ENCODE data around the gene LCE1A.

Gene LCE1A, protein sequence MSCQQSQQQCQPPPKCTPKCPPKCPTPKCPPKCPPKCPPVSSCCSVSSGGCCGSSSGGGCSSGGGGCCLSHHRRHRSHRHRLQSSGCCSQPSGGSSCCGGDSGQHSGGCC

DNA sequence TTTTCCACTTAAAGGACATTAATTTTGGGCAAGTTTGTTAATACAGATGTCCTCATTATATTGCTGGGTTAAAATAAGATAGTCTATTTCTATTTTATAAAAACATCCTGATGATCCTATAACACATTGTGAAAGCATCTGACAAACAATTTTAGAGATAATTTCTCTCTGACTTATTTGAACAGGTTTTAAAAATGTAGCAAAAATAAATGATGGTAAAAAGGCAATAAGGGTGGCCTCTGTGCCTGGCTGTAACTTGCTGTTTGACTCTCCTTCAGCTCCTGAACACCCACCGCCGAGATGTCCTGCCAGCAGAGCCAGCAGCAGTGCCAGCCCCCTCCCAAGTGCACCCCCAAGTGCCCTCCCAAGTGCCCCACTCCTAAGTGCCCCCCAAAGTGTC is at the start of gene LCE1A:
Gene LCE1A (plus strand): TSS at position 301 of the 400 bp plus-strand sequence. CDS start 0 bp downstream, at position 301.
- DNase-seq = no peak

DNA sequence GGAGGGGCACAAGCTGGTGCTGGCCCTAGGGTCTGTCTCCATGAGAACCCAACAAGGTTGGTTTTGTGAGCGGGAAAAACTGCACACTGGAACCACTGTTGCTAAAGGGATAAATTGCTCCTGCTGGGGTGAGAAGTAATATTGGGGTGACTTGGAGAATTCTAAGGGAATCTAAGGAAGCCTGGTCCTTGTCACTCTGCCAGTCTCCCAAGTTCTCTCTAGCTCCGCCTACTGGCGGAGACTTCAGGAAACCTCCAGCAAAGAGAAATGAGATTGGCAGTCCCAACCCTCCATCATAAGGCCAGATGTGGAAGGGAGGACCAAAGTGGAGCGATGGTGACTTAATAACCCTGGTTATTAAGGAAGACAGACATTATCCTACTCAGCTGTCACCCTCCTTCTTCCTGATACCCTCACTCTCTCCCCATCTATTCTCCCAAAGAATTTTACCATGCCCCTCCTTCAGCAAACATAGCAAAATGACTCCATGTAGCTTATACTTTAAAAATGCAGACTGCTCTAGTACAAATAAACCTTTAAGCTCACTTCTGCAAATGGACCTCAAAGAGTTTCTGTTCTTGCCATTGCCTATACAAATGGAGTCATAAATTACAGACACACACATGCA is 49.6 kb upstream of the LCE1A start:
- DNase-seq = no peak

DNA sequence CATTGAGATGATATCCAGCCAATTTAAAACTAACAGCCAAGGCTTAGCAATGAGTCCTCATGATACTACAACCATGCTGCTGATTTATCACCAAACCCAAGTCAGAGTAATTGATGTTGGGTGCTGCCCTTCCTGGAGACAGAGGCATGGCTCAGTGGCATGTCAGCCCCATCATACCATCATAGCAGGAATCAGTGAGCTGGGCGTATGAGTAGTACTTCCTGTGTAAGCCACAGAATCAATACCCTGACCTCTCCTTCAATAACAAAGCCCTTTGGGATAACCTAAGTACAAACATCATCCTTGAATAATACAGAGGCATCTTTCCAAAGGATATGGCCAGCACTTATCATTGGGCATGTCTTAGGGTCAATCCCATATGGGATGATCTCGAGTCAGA is 44.2 kb upstream of the LCE1A start:
- no peak for DNase-seq

DNA sequence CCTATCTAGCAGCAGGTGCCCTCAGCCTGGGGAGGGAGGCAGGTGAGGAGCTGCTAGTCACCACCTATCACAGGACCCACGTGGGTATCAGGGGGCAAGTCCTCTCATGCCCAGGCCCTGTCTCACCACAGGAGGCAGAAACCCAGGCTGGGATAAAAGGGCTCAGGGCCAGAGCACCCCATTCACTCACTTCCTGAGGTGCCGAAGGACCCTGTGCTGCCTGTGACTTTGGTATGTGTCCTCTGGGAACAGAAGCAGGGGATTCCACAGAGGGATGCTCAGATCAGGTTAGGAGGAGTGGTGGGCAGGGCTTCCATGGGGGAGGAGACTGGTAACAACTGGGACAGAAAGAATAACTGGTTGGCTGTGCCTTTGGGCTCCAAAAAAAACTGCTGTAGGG is 41.2 kb upstream of the LCE1A start, which contains the start of gene LCE1E:
Gene LCE1E (plus strand): TSS at position 181 of the 400 bp plus-strand sequence. CDS start 1,043 bp downstream, outside the sequence.
- DNase-seq = no peak

DNA sequence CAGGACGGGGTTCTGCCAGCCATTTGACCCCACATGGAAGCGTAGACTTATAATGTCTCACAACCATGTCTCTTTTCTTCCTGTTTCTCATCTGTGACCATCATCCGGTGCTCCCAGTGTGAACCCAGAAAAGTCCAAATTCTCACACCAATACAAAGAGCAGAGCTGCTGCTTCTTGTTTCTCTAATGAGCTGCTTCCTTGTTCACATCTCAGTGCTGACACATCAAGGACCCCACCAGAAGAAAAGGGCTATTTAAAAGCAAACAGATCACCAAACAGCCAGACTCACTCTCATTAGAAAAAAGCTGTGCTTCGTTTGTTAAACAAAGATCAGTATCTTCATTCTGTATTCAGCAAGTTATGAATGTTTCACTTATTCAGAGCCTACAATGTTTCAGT is 31.6 kb upstream of the LCE1A start:
- no peak for DNase-seq

DNA sequence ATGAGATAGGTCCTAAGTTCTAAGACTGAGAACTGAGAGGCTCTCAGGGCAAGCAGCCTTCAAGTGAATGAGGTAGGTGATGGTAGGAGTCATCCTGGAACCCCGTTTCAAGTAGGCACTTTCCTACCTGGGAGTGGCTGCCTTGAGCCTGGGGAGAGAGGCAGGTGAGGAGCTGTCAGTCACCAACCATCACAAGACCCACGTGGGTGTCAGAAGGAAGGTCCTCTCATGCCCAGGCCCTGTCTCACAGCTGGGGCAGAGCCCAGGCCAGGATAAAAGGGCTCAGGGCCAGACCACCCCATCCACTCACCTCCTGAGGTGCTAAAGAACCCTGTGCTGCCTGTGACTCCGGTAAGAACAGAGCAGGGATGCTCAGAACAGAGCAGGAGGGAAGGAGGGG is 30.9 kb upstream of the LCE1A start, which contains the start of gene LCE1D:
Gene LCE1D (plus strand): TSS at position 301 of the 400 bp plus-strand sequence. CDS start 1,074 bp downstream, outside the sequence.
- no peak for DNase-seq

DNA sequence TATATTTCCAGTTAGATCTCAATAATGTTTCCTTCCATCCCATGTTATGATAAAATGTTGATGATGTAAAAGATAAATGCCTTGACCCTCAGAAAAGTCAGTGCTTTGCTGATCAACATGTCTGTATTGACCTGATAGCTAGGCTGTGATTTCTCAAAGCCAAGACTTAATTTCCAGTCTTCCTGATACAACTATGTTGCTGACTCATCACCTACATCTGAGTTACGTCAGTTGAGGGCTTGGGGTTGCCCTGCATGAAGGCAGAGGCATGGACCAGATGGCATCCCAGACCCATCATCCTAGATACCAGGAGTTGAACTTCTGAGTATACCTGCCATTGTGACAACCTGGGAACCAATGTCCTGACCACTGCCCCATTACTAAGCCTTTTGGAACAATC is 25.9 kb upstream of the LCE1A start:
- DNase-seq = no peak

DNA sequence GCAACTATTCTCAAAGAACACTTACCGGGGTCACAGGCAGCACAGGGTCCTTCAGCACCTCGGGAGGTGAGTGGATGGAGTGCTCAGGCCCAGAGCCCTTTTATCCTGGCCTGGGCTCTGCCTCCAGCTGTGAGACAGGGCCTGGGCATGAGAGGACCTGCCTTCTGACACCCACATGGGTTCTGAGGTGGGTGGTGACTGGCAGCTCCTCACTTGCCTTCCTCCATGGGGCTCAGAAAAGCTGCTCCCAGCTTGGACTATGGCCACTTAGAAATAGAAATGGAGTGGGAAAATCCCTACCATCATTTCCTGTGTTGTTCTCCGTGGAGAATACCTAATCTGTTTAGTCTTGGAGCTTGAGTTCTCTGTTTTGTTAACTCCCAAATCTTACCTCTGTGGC is 20.7 kb upstream of the LCE1A start, which contains the start of gene LCE1C:
Gene LCE1C (minus strand): TSS at position 76 of the 400 bp plus-strand sequence. CDS start 1,173 bp downstream, outside the sequence.
- no peak for DNase-seq

DNA sequence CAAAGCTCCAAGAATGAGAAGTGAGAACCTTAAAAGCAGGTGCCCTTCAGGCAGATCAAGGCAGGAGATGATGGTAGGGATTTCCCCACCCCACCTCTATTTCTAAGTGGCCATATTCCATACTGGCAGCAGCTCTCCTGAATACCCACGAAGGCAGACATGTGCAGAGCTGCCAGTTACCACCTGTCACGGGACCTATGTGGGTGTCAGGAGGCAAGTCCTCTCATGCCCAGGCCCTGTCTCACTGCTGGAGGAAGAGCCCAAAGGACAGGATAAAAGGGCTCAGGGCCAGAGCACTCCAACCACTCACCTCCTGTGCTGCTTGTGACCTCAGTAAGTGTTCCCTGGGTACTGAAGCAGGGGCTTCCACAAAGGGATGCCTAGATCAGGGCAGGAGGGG is 16.2 kb upstream of the LCE1A start:
- no peak for DNase-seq

DNA sequence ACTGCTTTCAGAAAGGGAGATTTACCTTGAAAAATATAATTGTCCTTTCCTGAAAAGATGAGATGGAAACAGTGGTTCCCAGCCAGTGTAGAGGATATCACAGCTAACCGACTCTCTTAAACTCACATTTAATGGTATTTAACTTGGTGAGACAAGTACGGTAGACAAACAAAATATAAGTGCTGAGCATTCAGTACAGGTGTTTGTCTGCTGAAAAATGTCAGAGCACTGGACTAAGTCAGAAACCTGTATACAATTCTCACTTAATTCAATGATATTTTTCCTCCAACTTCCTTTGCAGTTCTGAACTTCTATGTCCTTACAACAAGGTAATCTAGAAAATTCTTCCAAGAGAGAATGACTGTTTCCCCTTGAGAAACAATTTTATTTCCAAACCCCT is 15.6 kb upstream of the LCE1A start, which contains the start of gene LCE1B:
Gene LCE1B (plus strand): TSS at position 301 of the 400 bp plus-strand sequence. CDS start 476 bp downstream, outside the sequence.
- no peak for DNase-seq

DNA sequence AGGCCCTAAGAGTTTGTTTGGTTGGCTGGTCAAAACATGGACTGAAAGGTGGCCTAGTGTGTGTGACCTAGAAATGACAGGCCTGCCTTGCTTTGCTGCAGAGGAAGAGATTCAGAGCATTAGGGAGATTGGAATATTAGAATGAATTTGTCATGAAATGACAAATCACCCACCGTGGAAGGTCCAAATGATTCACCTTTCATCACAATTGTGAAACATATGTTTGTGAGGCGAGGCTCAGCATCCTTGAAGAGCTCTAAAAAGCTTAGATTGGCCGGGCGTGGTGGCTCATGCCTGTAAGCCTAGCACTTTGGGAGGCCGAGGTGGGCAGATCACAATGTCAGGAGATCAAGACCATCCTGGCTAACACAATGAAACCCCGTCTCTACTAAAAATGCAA is 10.0 kb upstream of the LCE1A start:
- no peak for DNase-seq

DNA sequence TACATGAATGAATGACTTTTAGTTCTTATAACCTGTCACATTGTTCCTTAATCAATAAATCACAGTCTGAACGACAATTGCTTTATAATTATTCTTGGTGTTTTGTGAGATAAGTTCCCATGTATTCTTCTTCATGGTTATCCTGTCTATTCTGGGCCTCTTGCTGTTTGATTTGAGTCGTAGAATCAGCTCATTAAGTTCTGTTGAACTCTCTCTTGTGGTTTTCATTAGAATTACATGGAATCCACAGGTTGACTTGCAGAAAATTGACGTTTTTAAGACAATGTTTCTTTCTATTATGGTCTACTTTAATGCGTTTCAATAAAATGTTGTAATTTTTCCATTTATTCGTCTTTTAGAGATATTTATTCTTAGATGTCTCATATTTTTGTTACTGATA is 4.0 kb upstream of the LCE1A start:
- DNase-seq = no peak

DNA sequence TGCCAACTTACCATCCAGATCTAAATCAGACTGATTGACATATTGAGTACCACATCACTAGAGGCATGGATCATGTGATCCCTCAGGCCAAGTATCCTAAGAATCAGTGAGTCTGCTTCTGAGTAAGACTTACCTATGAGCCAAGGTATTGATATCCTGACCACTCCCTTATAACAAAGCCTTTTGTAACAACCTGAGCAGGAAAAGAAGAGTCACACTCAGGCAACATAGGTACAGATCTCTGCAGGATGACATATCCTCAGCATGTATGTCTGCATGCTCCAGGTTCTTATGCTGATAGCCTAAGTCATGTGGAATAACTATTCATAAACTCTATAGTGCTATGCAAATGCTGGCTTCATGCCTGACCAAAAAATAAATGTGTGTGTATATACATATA is 2.3 kb upstream of the LCE1A start:
- DNase-seq = no peak

DNA sequence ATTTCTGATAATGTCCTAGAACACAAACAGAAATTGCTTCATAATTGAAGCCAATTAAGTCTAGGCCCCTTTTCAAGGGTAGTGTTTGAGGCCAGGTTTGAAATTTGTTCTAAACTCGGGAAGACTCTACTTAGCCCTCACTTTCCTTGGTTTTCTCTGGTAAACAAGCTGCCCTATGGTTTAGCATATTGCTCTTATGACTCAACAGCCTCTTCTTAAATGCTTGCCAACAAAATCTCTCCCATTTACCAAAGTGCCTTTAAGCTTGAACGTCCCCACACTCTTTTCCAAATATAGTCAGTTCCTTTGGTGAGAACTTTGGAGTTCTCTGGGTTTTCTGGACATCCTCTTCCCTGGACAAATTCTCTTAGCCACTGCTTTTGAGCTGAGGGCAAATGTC is 9.6 kb downstream of the LCE1A start:
- no peak for DNase-seq

DNA sequence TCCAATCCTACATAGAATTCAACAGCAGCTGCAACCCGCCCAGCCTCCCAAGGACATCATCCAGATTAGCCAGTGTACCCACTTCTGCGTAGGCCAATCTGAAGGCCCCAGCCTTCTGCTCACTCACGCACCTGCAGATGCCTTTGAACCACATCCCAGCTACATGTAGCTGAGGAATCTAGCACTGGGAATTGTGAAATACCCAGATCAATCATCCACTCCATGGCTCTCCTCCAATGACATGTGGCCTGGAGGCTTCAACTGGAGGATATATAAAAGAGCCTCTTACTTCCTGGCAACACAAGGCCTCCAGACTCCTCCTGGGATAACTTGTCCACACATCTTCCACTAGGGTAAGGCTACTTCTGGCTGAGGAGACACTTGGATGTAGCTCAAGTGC is 15.3 kb downstream of the LCE1A start, which contains the start of gene LCE6A:
Gene LCE6A (plus strand): TSS at position 301 of the 400 bp plus-strand sequence. CDS start 665 bp downstream, outside the sequence.
- no peak for DNase-seq

DNA sequence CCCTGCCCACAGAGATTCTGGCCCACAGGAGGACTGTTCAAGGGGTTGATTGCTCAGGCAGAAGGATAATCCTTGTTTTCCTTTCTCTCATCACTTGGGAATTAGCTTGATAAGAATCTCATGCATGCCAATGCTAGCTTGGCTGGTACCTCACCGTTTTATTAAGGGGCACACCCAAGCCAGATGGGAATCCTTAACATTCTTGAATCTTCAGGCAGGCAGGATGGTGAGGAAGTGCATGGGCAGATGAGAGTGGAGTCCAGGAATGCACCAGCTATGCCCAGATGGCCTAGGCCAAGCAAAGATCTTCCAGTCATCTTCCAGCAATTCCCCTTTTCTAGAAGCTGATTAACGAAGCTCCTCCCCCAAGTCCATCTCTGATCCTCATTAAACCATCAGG is 28.4 kb downstream of the LCE1A start:
- DNase-seq = no peak

DNA sequence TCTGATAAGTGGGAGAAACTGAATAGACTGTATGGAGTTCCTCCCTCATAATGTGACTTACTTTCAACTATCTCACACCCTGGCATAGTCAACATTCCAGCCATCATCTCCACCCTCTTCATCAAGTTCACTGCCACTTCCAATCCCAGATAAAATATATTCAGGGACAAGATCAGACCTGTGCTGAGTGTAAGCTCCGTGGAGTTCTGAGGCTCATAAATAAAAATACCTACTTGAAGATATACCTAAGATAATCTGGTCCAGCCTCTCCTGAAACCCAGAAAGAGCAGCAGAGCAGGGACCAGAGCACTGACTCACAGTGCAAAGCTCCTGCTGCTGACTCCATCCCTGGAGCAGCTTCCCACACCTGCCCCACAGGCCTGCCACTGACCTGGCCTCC is 30.8 kb downstream of the LCE1A start:
- no peak for DNase-seq

DNA sequence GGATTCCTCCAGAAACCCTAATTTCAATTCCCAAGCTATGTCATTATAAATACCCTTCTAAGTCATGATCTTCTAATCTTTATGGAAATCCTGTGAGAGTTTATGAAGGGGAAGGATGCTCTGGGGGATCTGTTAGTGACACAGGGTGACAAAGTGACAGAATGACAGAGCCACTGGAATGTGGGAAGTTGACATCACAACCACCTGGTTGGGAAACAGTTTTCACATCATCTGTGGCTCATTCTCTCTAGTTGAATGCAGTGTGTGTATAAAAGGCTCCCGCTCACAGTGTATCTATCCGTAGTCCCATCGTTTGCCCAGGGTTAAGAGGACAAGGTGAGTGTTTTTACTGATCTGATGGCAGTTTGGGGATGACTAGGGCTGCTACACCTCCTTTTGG is 32.4 kb downstream of the LCE1A start, which contains the start of gene LCE7A:
Gene LCE7A (plus strand): TSS at position 301 of the 400 bp plus-strand sequence. CDS start 702 bp downstream, outside the sequence.
- no peak for DNase-seq

DNA sequence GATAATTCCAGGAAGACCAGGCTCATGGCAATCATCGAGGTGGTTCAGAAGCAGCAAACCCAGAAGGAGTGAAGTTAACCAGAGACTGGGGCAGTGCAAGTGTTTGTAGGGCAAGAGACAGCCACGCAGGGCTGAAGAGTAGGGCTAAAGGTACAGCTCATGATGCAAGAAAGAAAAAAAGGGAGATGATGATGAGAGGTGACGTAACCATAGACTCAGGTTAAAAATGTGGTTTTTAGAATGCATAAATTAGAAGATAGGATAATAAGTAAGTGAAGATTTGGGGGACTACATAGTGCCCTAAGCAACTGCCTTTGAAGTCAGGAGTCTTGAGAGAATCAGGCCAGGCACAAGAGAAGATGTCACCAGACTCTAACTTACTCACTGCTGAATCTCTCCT is 32.9 kb downstream of the LCE1A start:
- no peak for DNase-seq

DNA sequence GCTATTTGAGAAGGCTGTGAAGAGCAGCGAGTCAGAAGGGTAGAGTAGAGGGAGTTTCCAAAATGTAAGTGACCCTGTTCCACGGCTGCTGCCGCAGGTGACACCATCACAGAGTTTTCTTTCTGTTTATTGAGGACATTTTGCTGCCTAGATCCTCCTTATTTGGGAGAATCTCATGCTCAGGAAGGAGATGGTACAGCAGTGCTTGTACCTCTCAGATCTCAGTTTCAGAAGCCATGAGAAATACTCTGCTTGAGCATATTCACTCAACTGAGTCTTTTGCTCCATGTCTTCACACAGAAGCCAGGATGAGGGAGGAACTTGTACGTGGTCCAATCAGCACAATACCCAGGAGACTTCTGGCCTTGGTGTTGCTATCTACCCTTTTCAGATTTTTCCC is 34.1 kb downstream of the LCE1A start:
- DNase-seq = no peak

DNA sequence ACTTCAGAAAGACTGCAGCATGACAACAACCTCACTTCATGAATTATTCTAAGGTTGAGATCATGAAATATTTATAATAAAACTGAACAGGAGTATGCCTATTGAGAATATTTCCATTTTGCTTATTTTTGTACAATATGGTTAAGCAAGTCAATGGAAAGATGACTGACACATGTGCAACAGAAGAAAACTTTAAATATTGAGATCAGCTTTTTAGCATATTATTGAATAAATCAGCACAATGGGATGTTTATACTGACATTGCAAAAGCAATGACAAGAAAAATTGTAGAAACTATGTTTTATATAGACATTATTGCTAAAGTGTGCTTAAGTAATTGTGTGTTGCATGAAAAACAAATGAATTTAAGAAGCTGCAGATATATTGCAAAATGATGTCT is 37.2 kb downstream of the LCE1A start:
- DNase-seq = no peak

DNA sequence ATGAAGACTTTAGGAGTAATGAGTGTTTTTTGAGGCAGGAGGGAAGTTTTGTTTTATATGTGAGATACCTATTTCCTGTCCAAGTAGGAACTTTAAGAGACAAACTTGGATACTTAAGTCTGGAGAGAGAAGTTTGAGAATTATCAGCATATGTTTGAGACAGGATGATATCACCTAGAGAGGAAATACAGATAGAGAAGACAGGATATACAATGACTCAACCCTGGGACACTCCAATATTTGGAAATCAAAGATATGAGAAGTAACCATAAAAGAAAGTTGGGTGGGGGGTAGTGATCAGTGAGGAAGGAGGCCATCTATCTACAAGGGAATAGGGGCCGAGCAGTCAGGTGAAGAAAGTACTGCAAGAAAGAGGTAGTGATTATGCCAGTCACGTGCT is 39.0 kb downstream of the LCE1A start:
- no peak for DNase-seq

DNA sequence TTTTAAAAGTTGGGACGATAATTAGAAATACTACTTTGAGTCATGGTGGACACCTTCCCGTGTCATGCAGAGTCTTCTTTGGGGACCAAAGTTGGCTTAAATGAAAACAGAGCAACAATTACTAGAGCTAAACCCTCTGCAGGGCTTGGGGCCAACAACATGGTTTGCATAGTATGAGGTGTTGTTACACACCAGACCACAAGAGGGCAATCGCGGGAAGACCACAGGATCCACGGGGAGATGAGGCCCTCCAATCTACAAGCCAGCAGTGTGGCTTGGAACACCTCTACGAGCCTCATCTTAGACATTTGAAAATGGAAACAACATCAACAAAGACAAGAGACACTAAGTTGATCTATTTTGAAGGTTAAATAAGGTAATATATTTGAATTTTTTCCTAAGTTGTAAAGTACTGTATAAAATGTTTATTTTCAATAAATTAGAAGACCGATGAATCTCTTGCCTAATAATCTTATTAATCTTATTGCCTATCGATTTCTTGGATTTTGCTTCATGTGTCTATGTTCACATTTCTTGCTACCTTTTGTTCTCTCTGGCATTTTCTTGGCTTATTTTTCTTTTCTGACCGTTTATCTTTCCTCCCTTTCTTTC is 42.6 kb downstream of the LCE1A start:
- no peak for DNase-seq
